GM19372 (cell line): ENCODE data around the gene MIOX.
"Not testable (repeated sequence)": the region's sequence is repeated elsewhere in the genome, so short reads cannot be mapped to it uniquely, and the experiment has no call there.

Experiments used
- ATAC-seq: cut with Tn5 transposase; IDR thresholded peaks from one replicate; pipeline ENCODE4 v1.9.1; 2021; ENCODE audit warnings: mild to moderate bottlenecking, low read depth, moderate library complexity; ENCODE audit not compliant: unreplicated experiment

MIOX gene

DNA sequence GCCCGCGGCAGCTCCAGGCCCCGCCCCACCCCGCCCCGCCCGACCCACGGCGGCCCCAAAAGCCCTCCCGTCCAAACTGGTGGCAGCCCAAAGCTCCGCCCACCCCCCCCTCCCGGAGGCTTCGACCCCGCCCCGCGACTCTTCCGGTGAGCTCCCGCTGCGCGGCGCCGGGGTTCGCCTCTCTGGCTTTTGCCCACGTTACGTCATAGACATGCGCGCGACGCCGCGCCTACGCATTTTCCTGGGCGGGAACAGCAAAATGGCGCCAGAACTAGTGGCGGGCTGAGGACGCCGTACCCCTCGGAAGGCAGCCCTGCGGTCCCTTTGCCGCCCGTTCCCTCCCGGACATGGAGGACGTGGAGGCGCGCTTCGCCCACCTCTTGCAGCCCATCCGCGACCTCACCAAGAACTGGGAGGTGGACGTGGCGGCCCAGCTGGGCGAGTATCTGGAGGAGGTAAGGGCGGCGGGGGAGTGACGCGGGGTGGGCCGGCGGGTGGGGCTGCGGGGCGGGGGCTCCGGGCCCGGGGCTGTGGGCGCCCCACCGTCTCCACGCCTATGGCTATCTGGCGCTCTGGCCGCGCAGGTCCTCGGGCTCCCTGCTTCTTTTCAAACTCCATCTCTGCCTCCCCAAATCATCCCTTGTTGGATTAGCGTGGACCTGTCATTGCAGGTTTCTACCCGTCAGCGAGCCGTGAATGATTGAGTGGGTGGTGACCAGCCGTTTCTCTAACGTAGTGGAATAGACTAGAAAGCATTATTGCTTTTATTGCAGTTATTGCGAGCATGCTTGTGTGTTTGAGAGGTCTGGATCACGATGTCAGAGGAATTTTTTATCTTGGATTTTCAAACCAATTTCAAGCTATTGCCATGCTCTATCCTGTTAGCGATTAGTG lies 21.6 kb downstream of the MIOX start, which contains the start of gene NCAPH2:
TSS of gene NCAPH2 (plus strand) at position 234 of the 894 bp plus-strand sequence. CDS start at position 348, 114 bp downstream.
- peak; percentile 84 for ATAC-seq

DNA sequence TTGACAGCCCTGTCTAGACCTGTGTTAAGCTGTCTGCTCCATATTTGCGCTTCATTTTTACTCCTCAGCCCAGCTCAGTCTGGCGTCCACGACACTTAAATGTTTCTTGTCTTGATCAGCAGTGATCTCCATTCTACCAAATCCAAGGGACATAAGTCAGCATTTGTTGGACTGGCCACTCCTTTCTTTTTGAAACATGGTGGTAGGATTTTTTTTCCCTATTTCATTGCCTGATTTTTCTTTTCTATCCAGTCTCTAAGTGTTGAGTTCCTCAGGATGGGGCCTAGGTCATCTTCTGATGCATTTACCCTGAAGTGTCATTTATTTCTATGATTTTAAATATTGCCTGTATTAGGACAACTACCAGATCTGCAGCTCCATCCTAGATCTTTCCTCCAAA lies 22.2 kb downstream of the MIOX start:
- no peak for ATAC-seq

DNA sequence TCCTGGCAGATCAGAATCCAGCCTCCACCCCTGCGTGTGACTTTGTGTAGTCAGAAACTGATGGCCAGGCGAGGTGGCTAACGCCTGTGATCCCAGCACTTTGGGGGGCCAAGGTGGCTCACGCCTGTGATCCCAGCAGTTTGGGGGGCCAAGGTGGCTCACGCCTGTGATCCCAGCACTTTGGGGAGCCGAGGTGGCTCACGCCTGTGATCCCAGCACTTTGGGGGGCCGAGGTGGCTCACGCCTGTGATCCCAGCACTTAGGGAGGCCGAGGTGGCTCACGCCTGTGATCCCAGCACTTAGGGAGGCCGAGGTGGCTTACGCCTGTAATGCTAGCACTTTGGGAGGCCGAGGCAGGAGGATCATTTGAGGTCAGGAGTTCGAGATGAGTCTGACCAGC lies 26.5 kb downstream of the MIOX start:
- ATAC-seq = no peak

DNA sequence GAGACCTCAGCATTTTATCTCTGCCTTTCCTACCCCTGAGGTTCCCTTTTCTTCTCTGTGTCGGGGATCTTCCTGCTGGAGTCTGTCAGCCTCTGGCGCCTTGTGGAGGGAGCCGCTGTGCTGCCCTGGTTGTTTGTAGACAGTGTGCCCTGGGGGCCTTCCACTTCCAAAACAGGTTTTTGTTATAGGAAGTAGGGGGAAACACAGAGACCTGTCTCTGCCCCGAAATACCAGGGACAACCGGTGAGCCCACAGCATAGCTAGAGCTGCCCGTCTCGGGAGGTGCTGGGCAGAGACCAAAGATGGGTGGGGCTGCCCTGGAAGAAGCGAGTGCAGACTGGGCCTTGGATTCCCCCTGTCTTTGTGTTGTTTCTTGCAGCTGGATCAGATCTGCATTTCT lies 29.4 kb downstream of the MIOX start:
- ATAC-seq = no peak

DNA sequence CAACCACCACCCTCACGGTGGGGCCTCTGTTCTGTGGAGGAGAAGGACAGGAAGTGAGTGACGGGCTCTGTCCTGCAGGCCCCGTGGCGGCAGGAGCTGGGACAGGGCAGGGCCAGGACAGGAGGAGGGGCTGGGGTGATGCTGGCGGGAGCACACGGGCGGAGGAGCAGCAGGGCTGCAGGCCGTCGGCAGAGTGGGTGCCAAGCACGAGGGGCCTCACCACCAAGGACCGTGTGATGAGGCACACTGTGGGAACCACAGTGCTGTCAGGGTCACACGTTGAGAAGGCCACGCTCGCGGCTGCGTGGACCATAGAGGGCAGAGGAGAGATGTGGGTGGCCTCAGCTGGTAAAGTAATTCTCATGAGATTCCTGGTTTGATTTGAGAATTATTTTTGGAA lies 30.2 kb downstream of the MIOX start:
- ATAC-seq = no peak

DNA sequence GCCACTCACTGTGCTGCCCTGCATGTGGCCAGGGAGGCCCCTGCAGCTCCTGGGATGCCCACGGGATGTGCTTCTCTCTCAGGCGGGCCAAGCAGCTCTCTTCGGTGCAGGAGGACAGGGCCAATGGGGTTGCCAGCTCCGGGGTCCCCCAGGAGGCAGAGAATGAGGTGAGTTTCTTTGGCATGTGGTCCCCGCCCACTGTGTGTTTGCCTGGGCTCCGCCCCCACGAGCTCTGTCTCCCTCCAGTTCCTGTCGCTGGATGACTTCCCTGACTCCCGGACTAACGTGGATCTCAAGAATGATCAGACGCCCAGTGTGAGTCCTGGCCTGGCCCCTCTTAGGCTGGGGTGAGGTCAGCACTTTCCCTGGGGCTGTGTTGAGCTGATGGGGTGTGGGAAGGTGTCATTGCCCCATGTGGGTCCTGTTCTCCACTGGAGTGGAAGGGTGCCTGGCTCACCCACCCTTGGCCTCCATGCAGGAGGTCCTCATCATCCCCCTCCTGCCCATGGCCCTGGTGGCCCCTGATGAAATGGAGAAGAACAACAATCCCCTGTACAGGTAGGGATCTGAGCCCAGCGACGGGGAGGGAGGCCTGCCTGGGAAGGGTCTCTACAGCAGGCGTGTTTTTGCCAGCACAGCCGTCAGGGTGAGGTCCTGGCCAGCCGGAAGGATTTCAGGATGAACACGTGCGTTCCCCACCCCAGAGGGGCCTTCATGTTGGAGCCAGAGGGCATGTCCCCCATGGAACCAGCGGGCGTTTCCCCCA lies 31.0 kb downstream of the MIOX start:
- no peak for ATAC-seq

DNA sequence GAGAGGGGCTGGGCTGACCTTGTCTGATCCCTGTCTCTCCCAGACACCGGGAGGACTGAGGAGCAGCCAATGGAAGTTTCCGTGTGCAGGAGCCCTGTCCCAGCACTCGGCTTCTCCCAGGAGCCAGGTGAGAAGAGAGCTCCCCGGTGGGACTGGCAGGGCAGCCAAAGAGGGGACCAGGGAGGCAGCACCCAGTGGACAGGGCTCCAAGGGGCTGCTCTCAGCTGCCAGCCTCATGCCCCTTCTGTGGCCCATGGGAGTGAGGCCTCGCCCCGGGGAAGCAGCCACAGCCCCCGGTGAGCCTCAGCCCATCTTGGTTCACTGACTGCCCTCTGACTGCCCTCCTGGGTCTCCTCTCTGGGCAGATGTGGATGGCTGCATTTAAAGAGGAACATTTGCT lies 31.9 kb downstream of the MIOX start:
- no peak for ATAC-seq

DNA sequence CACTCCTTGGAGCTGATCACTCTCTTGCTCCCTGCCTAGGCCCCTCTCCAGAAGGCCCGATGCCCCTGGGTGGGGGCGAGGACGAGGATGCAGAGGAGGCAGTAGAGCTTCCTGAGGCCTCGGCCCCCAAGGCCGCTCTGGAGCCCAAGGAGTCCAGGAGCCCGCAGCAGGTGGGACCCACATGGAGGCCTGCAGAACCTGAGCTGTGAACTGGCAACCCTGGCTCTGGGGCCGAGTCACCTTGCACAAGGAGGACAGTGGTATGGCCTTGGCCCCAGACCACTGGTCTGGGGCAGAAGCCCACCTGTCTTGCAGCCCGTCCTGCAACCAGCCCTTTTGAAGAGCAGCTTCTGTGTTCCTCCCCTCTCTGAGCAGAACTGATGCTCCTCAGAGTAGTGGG lies 32.5 kb downstream of the MIOX start:
- no peak for ATAC-seq

DNA sequence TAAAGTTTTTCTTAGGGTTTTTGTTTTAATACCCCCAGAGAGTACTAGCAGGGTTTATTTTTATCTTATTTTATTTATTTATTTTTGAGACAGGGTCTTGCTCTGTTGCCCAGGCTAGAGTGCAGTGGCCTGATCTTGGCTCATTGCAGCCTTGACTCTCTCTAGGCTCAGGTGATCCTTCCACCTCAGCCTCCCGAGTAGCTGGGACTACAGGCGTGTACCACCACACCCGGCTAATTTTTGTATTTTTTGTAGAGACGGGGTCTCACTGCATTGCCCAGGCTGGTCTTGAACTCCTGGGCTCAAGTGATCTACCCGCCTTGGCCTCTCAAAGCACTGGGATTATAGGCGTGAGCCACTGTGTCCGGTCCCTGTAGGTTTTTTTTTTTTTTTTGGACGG lies 33.5 kb downstream of the MIOX start:
- ATAC-seq = not testable (repeated sequence)

DNA sequence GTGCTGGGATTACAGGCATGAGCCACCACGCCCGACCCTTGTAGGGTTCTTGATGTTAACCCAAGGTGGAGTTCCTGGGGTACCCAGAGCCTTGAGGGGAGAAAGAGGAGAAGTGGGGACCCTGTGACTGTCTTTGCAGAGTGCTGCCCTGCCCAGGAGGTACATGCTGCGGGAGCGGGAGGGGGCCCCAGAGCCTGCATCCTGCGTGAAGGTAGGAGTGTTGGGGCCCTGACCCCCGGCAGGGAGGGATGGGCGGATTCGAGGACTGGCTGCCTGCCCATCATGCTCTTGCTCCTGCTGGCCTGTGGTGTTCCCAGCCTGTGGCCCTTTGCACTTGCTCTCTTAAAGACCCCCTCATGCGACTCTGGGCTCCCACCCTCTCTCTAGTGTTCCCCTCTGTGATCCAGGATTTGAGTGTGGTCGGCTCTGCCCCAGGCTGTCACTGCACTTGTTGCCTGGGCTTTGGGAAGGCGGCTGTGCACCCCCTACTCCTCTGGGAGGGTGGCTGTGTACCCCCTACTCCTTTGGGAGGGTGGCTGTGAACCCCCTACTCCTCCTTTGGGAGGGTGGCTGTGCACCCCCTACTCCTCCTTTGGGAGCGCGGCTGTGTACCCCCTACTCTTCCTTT lies 34.3 kb downstream of the MIOX start:
- ATAC-seq = no peak

DNA sequence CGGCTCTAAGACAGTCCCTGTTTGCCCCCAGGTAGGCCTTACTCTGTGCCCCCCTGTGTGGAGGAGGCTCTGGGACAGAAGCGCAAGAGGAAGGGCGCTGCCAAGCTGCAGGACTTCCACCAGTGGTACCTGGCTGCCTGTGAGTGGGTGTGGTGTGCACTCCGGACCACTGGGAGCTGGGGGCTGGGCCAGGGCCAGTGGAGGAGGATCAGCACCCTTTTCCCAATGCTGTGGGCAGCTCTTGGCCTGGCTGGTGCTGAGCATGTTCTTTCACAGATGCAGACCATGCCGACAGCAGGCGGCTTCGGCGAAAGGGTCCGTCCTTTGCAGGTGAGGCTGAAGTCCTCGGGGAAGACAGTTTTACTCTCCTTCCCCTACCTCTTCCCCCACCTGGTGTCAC lies 35.1 kb downstream of the MIOX start:
- no peak for ATAC-seq

DNA sequence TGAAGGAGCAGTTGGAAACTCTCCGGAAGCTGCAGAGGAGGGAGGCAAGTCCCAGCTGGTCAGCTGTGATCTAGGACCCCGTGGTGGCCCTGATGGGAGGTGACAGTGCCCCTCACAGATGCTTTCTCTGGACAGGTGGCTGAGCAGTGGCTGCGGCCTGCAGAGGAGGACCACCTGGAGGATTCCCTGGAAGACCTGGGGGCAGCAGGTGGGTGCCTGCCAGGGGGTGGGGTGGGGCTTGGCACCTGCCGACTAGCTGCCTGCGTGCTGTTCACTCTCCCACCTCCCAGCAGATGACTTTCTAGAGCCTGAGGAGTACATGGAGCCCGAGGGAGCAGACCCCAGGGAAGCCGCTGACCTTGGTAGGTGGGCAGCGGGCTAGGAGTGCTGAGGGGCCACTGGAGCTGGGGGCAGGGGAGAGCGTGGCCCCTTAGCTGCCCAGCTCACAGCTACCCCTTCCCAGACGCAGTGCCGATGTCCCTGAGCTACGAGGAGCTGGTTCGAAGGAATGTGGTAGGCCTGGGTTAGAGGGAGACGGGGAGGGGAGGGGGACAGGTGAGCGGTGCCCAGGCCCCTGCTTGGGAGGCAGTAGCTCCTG lies 35.6 kb downstream of the MIOX start:
- no peak for ATAC-seq

DNA sequence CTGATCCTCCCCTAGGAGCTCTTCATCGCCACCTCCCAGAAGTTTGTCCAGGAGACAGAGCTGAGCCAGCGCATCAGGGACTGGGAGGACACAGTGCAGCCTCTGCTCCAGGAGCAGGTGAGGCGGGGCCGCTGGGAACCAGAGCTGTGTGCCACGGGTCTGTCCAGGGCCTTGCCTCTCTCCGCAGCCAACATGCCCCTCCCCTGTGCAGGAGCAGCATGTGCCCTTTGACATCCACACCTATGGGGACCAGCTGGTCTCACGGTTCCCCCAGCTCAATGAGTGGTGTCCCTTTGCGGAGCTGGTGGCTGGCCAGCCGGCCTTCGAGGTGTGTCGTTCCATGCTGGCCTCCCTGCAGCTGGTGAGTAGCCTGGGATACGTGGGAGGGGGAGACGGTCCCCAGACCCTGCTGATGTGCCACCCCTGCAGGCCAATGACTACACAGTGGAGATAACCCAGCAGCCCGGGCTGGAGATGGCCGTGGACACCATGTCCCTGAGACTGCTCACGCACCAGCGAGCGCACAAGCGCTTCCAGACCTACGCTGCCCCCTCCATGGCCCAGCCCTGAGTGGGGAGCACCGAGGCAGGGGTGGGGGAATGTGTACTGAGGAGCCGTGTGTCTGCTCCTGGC lies 36.3 kb downstream of the MIOX start:
- ATAC-seq = no peak

DNA sequence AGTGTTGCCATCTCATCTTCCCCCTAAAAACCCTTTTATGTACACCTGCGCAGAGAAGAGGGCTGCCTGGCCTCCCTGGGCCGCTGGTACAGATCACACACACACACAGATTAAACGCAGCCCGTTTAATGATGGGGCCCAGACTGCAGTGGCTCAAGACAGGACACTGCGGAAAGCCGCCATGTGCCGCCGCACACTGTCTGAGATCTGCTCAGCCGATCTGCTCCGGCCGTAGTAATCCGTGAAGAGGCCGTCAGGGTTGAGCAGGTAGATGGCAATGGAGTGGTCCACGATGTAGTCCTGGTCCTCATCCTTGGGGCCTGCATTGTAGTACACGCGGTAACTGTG lies 36.8 kb downstream of the MIOX start:
- no peak for ATAC-seq

DNA sequence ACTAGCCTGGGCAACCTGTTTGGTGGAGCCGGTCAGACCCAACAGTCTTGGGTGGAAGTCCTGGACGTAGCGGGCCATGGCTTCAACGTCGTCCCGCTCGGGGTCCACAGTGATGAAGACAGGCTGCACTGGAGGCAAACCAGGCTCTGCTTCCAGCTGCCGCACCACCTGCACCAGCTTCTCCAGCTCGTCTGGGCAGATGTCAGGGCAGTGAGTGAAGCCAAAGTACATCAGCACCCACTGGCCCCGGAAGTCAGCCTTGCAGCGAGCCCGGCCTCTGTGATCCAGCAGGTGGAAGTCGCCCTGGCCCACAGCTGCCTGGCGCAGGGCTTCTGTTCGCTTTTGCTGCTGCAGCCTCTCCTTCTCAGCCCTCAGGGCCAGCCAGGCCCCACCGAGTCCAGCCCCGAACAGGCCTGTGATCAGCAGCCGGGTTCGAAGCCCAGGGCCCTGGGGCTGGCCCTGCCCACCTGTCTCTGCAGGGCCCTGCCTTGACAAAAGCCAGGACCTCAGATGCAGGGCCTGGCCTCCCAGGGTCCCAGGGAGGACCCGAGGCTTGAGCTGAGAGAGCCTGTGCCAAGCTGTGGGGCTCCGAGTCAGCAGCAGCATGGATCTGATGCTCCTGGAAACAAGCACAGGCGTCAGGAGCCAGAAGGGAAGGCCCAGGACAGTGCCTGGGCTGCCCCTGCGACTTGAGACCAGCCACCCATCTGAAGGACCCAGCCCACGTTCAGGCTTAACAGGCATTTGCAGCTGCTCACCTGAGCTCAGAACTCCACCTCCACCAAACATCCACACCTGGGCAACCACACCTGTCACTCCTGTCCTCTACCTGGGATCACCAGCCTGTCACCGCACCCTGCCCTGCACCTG lies 37.4 kb downstream of the MIOX start:
- ATAC-seq = no peak

DNA sequence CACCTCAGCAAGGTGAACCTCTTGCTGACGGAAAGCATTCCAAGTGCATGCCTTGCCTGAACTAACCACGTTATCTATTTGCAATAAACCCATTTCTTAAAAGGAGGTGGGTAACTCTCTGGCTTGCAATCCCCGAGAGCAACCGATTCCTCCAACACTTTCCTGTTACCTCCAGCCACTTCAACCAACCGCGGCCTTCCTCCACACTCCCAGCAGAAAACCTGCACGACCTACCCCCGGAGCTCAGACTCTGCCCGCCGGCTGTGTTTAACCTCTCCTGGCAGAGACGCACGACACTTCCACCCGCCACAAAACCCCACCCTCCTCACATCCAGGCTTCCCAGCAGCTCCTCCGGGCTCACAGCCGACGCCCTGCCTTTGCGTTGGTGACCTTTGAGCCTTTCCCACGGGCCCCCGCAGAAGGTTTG lies 38.0 kb downstream of the MIOX start:
- ATAC-seq = no peak

DNA sequence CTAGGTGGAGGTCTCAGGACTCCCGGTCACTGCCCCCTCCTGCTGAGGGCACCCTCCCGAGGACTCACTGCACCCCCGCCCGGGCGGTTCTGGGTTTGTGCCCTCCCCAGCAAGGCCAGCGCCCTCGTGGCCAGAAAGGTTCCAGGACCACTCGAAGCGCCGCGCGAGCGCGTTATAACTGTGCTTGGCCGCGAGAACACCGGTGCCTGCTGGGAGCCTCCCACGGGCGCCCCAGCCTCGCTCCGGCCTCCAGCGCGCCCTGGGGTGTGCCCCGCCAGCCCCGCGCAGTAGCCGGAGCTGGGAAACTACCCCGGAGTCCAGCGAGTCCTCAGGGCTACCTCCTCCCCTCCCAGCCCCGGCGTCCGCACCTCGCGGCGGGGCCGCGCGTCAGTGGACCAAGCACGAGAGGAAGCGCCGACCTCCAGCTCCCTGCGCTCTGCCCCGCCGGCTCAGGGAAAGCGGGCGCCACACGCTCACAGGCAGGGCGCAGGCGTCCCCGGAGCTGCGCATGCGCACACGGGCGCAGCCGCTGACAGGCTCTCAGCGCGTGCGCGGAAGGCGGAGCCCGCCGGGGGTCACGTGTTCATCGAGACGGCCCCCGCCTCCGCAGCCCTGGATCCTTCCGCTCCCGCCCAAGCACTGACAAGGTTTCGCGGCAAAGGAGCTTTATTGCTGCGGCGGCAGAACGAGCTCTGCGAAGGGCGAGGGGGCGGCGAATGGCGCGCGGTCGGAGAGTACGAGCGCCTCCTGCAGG lies 38.6 kb downstream of the MIOX start, which contains the start of gene SCO2:
TSS of gene SCO2 (minus strand) at position 495 of the 754 bp plus-strand sequence. CDS start 1,187 bp downstream, outside the sequence.
- ATAC-seq = peak; percentile 49

DNA sequence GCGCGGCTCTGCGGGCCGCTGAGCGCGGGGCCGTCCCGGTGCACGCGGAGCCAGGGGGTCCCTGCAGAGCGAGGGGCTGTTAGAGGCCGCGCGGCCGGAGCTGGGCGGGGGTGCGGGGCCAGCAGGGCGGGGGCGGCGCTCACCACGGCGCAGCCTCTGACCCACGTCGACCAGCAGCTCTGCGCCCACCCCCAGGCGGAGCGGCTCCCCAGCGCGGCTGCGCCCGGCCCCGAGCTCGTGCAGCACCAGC lies 39.1 kb downstream of the MIOX start:
- ATAC-seq = no peak
